ENCODE data around the gene EIF3B. TPM values are rescaled to one million over a fixed set of nuclear protein-coding genes. Genes with fewer than 3 reads are reported as not detected.
"Not testable (repeated sequence)": the region's sequence is repeated elsewhere in the genome, so short reads cannot be mapped to it uniquely, and the experiment has no call there.

The EIF3B gene
- total and polyA plus RNA-seq, 4 donors, result 27.4 to 98.8 (median 60.8) TPM

DNA sequence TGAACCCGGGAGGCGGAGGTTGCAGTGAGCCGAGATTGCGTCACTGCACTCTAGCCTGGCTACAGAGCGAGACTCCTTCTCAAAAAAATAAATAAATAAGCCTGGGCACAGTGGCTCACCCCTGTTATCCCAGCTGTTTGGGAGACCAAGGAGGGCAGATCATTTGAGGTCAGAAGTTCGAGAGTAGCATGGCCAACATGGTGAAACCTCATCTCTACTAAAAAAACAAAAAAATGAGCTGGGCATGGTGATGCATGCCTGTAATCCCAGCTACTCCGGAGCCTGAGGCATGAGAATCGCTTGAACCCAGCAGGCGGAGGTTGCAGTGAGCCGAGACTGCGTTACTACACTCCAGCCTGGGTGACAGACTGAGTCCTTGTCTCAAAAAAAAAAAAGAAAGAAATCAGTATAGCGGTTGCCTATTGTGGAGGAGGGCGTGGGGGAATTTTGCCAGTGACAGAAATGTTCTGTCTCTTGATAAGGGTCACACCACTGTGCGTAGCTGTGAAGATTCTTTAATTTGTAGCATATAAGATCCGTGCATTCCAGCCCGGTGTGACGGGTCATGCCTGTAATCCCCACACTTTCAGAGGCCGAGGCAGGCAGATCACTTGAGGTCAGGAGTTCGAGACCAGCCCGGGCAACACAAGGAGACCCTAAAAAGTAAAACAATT, 17.9 kb upstream of the EIF3B start:
- Histone ChIP-seq H3K27ac (ENCODE audit: low read depth in 1 of 2, low read length in 2 of 2) (no peak overlapping the region), H3K4me3 (ENCODE audit: low read depth in 1 of 3, low read length in 3 of 3) (no peak overlapping the region), H3K27me3 (ENCODE audit: control insufficient read depth in 4 of 4, insufficient read depth in 4 of 4, low read length in 3 of 4) (no peaks in the 10 kb centered on the region), H3K9me3 (ENCODE audit: control insufficient read depth in 4 of 4, low read length in 3 of 4) (no peaks in the 10 kb centered on the region), H3K4me1 (ENCODE audit: control insufficient read depth in 4 of 4, insufficient read depth in 4 of 4, low read length in 3 of 4) (no peaks in the 10 kb centered on the region), H3K36me3 (ENCODE audit: control insufficient read depth in 4 of 4, insufficient read depth in 3 of 4, low read depth in 1 of 4, low read length in 3 of 4) (no peaks in the 10 kb centered on the region), H3K9ac (ENCODE audit: low read depth in 1 of 2, low read length in 2 of 2) (no peak overlapping the region)
- 96% methylated on average over 20 of the region's 20 CpGs for WGBS
- TF ChIP-seq RXRA (IDR thresholded peaks at IDR 0.05) (no peak), SP1 (IDR thresholded peaks at IDR 0.05) (no peak), FOXA2 (IDR thresholded peaks at IDR 0.05) (no peak), GABPA (IDR thresholded peaks at IDR 0.05 in 1 of 2, conservative IDR thresholded peaks at IDR 0.05 in 1 of 2) (no peak)
- TF ChIP-seq, protein P1, sequence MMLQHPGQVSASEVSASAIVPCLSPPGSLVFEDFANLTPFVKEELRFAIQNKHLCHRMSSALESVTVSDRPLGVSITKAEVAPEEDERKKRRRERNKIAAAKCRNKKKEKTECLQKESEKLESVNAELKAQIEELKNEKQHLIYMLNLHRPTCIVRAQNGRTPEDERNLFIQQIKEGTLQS (IDR thresholded peaks at IDR 0.05), result no peak
- TF ChIP-seq, protein P2, sequence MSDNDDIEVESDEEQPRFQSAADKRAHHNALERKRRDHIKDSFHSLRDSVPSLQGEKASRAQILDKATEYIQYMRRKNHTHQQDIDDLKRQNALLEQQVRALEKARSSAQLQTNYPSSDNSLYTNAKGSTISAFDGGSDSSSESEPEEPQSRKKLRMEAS (IDR thresholded peaks at IDR 0.05), result no peak
- no peak for DNase-seq (ENCODE audit: low spot score)

DNA sequence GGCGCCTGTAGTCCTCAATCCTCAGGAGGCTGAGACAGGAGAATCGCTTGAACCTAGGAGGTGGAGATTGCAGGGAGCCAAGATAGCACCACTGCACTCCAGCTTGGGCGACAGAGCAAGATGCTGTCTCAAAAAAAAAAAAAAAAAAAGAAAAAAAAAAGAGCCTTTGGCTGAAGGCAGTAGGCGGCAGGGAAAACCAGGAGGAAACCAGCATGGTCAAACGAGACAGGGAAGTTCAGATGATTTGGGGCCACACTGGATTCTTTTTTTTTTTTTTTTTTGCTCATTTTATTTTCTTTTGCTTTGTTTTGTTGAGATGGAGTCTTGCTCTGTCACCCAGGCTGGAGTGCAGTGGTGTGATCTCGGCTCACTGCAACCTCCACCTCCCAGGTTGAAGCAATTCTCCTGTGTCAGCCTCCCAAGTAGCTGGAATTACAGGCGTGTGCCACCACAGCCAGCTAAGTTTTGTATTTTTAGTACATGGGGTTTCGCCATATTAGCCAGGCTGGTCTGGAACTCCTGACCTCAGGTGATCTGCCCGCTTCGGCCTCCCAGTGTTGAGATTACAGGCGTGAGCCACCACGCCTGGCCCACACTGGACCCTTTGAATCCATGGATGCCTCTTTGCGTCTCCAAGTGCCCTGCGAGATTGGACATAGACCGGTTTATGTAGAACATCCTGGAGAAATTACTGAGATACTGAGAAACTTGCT, 7.1 kb upstream of the EIF3B start:
- H3K36me3 ChIP-seq (ENCODE audit: control insufficient read depth in 4 of 4, insufficient read depth in 3 of 4, low read depth in 1 of 4, low read length in 3 of 4); H3K4me3 ChIP-seq (ENCODE audit: low read depth in 1 of 3, low read length in 3 of 3); DNase-seq (ENCODE audit: low spot score); H3K4me1 ChIP-seq (ENCODE audit: control insufficient read depth in 4 of 4, insufficient read depth in 4 of 4, low read length in 3 of 4); H3K9ac ChIP-seq (ENCODE audit: low read depth in 1 of 2, low read length in 2 of 2); H3K9me3 ChIP-seq (ENCODE audit: control insufficient read depth in 4 of 4, low read length in 3 of 4); H3K27ac ChIP-seq (ENCODE audit: low read depth in 1 of 2, low read length in 2 of 2); H3K27me3 ChIP-seq (ENCODE audit: control insufficient read depth in 4 of 4, insufficient read depth in 4 of 4, low read length in 3 of 4): not testable (repeated sequence)
- 84% methylated on average over 15 of the region's 15 CpGs for WGBS

DNA sequence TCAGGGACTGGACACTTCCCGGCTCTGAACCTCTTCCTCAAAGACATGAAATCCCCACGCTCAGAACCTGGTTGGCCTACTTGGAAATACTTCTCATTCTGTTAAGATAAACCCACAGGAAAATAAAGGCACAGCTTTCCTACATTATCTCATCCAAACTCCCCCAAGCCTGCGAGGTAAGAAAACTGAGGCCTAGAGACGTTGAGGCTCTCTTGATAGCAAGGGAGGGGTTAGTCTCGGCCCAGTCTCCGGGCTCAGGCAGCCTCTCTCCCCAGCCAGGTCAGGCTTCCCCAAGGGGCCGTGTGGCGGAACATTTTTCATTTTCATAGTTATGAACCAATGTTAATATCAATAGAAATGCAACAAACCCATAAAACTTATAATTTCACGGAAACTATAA, 4.6 kb upstream of the EIF3B start:
- Histone ChIP-seq H3K9me3 (ENCODE audit: control insufficient read depth in 4 of 4, low read length in 3 of 4) (no peaks in the 10 kb centered on the region), H3K27me3 (ENCODE audit: control insufficient read depth in 4 of 4, insufficient read depth in 4 of 4, low read length in 3 of 4) (no peaks in the 10 kb centered on the region), H3K9ac (ENCODE audit: low read depth in 1 of 2, low read length in 2 of 2) (no peak overlapping the region), H3K27ac (ENCODE audit: low read depth in 1 of 2, low read length in 2 of 2) (no peak overlapping the region), H3K4me1 (ENCODE audit: control insufficient read depth in 4 of 4, insufficient read depth in 4 of 4, low read length in 3 of 4) (peaks cover 3 to 9% (median 5%) of the 10 kb centered on the region in 4 donors), H3K4me3 (ENCODE audit: low read depth in 1 of 3, low read length in 3 of 3) (no peak overlapping the region), H3K36me3 (ENCODE audit: control insufficient read depth in 4 of 4, insufficient read depth in 3 of 4, low read depth in 1 of 4, low read length in 3 of 4) (no peaks in the 10 kb centered on the region)
- TF ChIP-seq, protein P3, sequence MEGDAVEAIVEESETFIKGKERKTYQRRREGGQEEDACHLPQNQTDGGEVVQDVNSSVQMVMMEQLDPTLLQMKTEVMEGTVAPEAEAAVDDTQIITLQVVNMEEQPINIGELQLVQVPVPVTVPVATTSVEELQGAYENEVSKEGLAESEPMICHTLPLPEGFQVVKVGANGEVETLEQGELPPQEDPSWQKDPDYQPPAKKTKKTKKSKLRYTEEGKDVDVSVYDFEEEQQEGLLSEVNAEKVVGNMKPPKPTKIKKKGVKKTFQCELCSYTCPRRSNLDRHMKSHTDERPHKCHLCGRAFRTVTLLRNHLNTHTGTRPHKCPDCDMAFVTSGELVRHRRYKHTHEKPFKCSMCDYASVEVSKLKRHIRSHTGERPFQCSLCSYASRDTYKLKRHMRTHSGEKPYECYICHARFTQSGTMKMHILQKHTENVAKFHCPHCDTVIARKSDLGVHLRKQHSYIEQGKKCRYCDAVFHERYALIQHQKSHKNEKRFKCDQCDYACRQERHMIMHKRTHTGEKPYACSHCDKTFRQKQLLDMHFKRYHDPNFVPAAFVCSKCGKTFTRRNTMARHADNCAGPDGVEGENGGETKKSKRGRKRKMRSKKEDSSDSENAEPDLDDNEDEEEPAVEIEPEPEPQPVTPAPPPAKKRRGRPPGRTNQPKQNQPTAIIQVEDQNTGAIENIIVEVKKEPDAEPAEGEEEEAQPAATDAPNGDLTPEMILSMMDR (IDR thresholded peaks at IDR 0.05; ENCODE audit: low read depth, low read length, missing input control), result no peak
- TF ChIP-seq SP1 (IDR thresholded peaks at IDR 0.05) (no peak), GABPA (IDR thresholded peaks at IDR 0.05 in 1 of 2, conservative IDR thresholded peaks at IDR 0.05 in 1 of 2) (no peak), RXRA (IDR thresholded peaks at IDR 0.05) (no peak), HNF4G (IDR thresholded peaks at IDR 0.05) (no peak), YY1 (IDR thresholded peaks at IDR 0.05) (no peak), FOXA1 (IDR thresholded peaks at IDR 0.05) (no peak), JUND (IDR thresholded peaks at IDR 0.05) (no peak), HNF4A (conservative IDR thresholded peaks at IDR 0.05) (no peak), RAD21 (IDR thresholded peaks at IDR 0.05) (no peak)
- TF ChIP-seq, protein P4, sequence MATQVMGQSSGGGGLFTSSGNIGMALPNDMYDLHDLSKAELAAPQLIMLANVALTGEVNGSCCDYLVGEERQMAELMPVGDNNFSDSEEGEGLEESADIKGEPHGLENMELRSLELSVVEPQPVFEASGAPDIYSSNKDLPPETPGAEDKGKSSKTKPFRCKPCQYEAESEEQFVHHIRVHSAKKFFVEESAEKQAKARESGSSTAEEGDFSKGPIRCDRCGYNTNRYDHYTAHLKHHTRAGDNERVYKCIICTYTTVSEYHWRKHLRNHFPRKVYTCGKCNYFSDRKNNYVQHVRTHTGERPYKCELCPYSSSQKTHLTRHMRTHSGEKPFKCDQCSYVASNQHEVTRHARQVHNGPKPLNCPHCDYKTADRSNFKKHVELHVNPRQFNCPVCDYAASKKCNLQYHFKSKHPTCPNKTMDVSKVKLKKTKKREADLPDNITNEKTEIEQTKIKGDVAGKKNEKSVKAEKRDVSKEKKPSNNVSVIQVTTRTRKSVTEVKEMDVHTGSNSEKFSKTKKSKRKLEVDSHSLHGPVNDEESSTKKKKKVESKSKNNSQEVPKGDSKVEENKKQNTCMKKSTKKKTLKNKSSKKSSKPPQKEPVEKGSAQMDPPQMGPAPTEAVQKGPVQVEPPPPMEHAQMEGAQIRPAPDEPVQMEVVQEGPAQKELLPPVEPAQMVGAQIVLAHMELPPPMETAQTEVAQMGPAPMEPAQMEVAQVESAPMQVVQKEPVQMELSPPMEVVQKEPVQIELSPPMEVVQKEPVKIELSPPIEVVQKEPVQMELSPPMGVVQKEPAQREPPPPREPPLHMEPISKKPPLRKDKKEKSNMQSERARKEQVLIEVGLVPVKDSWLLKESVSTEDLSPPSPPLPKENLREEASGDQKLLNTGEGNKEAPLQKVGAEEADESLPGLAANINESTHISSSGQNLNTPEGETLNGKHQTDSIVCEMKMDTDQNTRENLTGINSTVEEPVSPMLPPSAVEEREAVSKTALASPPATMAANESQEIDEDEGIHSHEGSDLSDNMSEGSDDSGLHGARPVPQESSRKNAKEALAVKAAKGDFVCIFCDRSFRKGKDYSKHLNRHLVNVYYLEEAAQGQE (IDR thresholded peaks at IDR 0.05), result no peak
- TF ChIP-seq, protein P5, sequence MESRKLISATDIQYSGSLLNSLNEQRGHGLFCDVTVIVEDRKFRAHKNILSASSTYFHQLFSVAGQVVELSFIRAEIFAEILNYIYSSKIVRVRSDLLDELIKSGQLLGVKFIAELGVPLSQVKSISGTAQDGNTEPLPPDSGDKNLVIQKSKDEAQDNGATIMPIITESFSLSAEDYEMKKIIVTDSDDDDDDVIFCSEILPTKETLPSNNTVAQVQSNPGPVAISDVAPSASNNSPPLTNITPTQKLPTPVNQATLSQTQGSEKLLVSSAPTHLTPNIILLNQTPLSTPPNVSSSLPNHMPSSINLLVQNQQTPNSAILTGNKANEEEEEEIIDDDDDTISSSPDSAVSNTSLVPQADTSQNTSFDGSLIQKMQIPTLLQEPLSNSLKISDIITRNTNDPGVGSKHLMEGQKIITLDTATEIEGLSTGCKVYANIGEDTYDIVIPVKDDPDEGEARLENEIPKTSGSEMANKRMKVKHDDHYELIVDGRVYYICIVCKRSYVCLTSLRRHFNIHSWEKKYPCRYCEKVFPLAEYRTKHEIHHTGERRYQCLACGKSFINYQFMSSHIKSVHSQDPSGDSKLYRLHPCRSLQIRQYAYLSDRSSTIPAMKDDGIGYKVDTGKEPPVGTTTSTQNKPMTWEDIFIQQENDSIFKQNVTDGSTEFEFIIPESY (IDR thresholded peaks at IDR 0.05), result no peak
- TF ChIP-seq, protein P2 (IDR thresholded peaks at IDR 0.05), result no peak
- DNase-seq (ENCODE audit: low spot score), result no peak
- WGBS, result 95% methylated on average over 9 of the region's 9 CpGs

Data from liver (tissue), 9 donors.